WTC11 (cell line): ENCODE results near the gene B3GAT1.

Experiments used
- MLX ChIP-seq: sonication (generic); formaldehyde crosslinking; IDR thresholded peaks from 2 replicates; pipeline ENCODE4 v1.8.1; 2023; ENCODE audit warnings: mild to moderate bottlenecking, missing genetic modification reagents, moderate library complexity
- TF ChIP-seq, protein P1 (sequence below): fragments of 200-600 bp; IDR thresholded peaks from 2 replicates; pipeline ENCODE4 v1.8.0; 2022; ENCODE audit warnings: antibody characterized with exemption

- TF ChIP-seq, protein P1, sequence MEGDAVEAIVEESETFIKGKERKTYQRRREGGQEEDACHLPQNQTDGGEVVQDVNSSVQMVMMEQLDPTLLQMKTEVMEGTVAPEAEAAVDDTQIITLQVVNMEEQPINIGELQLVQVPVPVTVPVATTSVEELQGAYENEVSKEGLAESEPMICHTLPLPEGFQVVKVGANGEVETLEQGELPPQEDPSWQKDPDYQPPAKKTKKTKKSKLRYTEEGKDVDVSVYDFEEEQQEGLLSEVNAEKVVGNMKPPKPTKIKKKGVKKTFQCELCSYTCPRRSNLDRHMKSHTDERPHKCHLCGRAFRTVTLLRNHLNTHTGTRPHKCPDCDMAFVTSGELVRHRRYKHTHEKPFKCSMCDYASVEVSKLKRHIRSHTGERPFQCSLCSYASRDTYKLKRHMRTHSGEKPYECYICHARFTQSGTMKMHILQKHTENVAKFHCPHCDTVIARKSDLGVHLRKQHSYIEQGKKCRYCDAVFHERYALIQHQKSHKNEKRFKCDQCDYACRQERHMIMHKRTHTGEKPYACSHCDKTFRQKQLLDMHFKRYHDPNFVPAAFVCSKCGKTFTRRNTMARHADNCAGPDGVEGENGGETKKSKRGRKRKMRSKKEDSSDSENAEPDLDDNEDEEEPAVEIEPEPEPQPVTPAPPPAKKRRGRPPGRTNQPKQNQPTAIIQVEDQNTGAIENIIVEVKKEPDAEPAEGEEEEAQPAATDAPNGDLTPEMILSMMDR, result no peak
- no peak for TF ChIP-seq MLX (CRISPR knock-in tag)
Observed at GRCh38 chr11:134383576-134384221, 28.3 kb downstream of the B3GAT1 start.
